K562 (cell line): ENCODE results near the gene KLK2. TPM values are rescaled to one million over a fixed set of nuclear protein-coding genes. Genes with fewer than 3 reads are reported as not detected.

Source experiments
- ATAC-seq: fragments of 200-7000 bp; cut with Tn5 transposase; 3 replicates; pipeline ENCODE4 v1.9.1; 2020; ENCODE audit warnings: moderate library complexity
- BruUV-seq: library from RNA; stranded (reverse); fragments of 400-500 nt; replicated peaks from 2 replicates; lab custom pipeline; 2021; lab: Mats Ljungman, UMichigan
- CTCF ChIA-PET: fragments of 300-600 bp; formaldehyde crosslinking; extraction: SDS; loops from one replicate; lab custom pipeline; 2021; ENCODE audit warnings: low intra/inter-chr PET ratio; lab: Yijun Ruan, JAX
- POLR2A ChIA-PET: fragments of 300-600, 350-650 bp; sonication (Branson Sonifier 250); formaldehyde crosslinking; extraction: SDS; loops from one replicate; lab custom pipeline; 2021; ENCODE audit warnings: antibody characterized with exemption, inconsistent platforms; lab: Yijun Ruan, JAX
- DNase-seq, 4 experiments: peaks; one replicate each; pipeline versions ENCODE4 v3.0.0 to v3.0.0-alpha.2; 2011 to 2018; ENCODE audit warnings: low spot score in 3 of 4, mixed read lengths in 3 of 4; ENCODE audit errors: extremely low read depth in 1 of 4
- FAIRE-seq: peaks from 2 replicates; lab custom pipeline; 2011; peaks lifted over from hg19 to GRCh38; lab: Jason Lieb, UNC
- H2AFZ ChIP-seq: 2 replicates; pipeline ENCODE4 v1.6.0; 2011; ENCODE audit warnings: low read depth, low read length, control low read depth, inconsistent platforms
- H3K27ac ChIP-seq: fragments of 200-600 bp; 3 replicates; pipeline ENCODE4 v1.8.0; 2011; ENCODE audit warnings: low read depth, mild to moderate bottlenecking, control low read depth, inconsistent platforms, low read length, moderate library complexity, mixed read lengths; ENCODE audit errors: extremely low read depth
- H3K27me3 ChIP-seq, 2 experiments: fragments of 300-600 bp in 1 of 2; 2 replicates in 1 of 2; 3 replicates in 1 of 2; pipeline versions ENCODE4 v1.6.0 to v1.8.0; 2011; ENCODE audit warnings: inconsistent platforms in 2 of 2, low read length in 2 of 2, mild to moderate bottlenecking in 1 of 2, mixed read lengths in 1 of 2, moderate library complexity in 1 of 2; ENCODE audit not compliant: control insufficient read depth in 2 of 2, insufficient read depth in 2 of 2
- H3K36me3 ChIP-seq: fragments of 300-600 bp; 3 replicates; pipeline ENCODE4 v1.8.0; 2011; ENCODE audit warnings: mild to moderate bottlenecking, low read length, inconsistent platforms; ENCODE audit not compliant: control insufficient read depth, insufficient read depth
- H3K4me1 ChIP-seq, 2 experiments: fragments of 200-600 bp in 1 of 2; replicated peaks in 1 of 2; 2 replicates in 1 of 2; 3 replicates in 1 of 2; pipeline versions ENCODE4 v1.5.1 to v1.8.0; 2011; ENCODE audit warnings: inconsistent platforms in 2 of 2, low read length in 2 of 2, mild to moderate bottlenecking in 1 of 2, mixed read lengths in 1 of 2, moderate library complexity in 1 of 2; ENCODE audit not compliant: control insufficient read depth in 2 of 2, insufficient read depth in 2 of 2
- H3K4me2 ChIP-seq: 2 replicates; pipeline ENCODE4 v1.6.1; 2011; ENCODE audit warnings: low read length, control low read depth, inconsistent platforms, mixed read lengths; ENCODE audit not compliant: insufficient read depth
- H3K4me3 ChIP-seq: fragments of 200-600 bp; sonication (generic), shearing (Covaris generic); 2 replicates; pipeline ENCODE4 v1.5.1; 2016; ENCODE audit warnings: control low read depth, inconsistent platforms
- H3K79me2 ChIP-seq: fragments of 200-600 bp; 3 replicates; pipeline ENCODE4 v1.8.0; 2011; ENCODE audit warnings: low read length, inconsistent platforms; ENCODE audit not compliant: control insufficient read depth, insufficient read depth
- H3K9ac ChIP-seq, 2 experiments: 2 replicates each; pipeline versions ENCODE4 v1.6.0 to v1.6.1; 2011; ENCODE audit warnings: low read depth in 2 of 2, low read length in 2 of 2, control low read depth in 1 of 2, inconsistent platforms in 1 of 2, mild to moderate bottlenecking in 1 of 2, mixed read lengths in 1 of 2; ENCODE audit not compliant: insufficient read depth in 1 of 2
- H3K9me1 ChIP-seq: one replicate; pipeline ENCODE4 v1.6.0; 2011; ENCODE audit warnings: inconsistent platforms, mild to moderate bottlenecking, low read length, moderate library complexity; ENCODE audit not compliant: control insufficient read depth, insufficient read depth
- H3K9me3 ChIP-seq: replicated peaks from 2 replicates; pipeline ENCODE4 v1.5.1; 2011; ENCODE audit warnings: low read depth, low read length, inconsistent platforms; ENCODE audit not compliant: control insufficient read depth, insufficient read depth
- H4K20me1 ChIP-seq: replicated peaks from 2 replicates; pipeline ENCODE4 v1.6.1; 2011; ENCODE audit warnings: low read length, inconsistent platforms, mixed read lengths; ENCODE audit not compliant: control insufficient read depth, insufficient read depth
- ATF7 ChIP-seq: fragments of 450-650 bp; IDR thresholded peaks from 2 replicates; pipeline ENCODE4 v1.7.1; 2014; ENCODE audit warnings: mild to moderate bottlenecking, moderate library complexity
- ELF1 ChIP-seq: fragments of 200-800 bp; sonication (Bioruptor generic); IDR thresholded peaks from 2 replicates; pipeline ENCODE4 v1.6.1; 2016; ENCODE audit warnings: missing genetic modification characterization, missing compliant biosample characterization
- GTF2B ChIP-seq: IDR thresholded peaks from 2 replicates; pipeline ENCODE4 v1.6.1; 2011; ENCODE audit not compliant: insufficient read length; ENCODE audit errors: extremely low read depth
- HOXB6 ChIP-seq: fragments of 250-450 bp; sonication (Bioruptor Pico); IDR thresholded peaks from 2 replicates; pipeline ENCODE4 v1.5.1; 2022; ENCODE audit warnings: mild to moderate bottlenecking, borderline replicate concordance
- MBD2 ChIP-seq: sonication (generic); IDR thresholded peaks from 2 replicates; pipeline ENCODE4 v1.6.1; 2016; ENCODE audit warnings: low read depth, borderline replicate concordance
- MEF2D ChIP-seq: conservative IDR thresholded peaks from 2 replicates; pipeline ENCODE4 v1.6.1; 2016; ENCODE audit warnings: low read depth, missing genetic modification characterization, missing compliant biosample characterization
- POU5F1 ChIP-seq: fragments of 150-350 bp; IDR thresholded peaks from 2 replicates; pipeline ENCODE4 v1.6.1; 2014; ENCODE audit warnings: borderline replicate concordance, low read length, low read depth, mild to moderate bottlenecking; ENCODE audit not compliant: partially characterized antibody
- SAFB ChIP-seq: fragments of 200-400 bp; formaldehyde crosslinking; IDR thresholded peaks from 2 replicates; pipeline ENCODE4 v1.6.1; 2017; ENCODE audit warnings: low read depth, low read length, borderline replicate concordance
- SRSF1 ChIP-seq: fragments of 200-400 bp; formaldehyde crosslinking; IDR thresholded peaks from 2 replicates; pipeline ENCODE4 v1.6.1; 2017; ENCODE audit warnings: mild to moderate bottlenecking, low read depth, low read length, moderate library complexity
- TAF1 ChIP-seq: IDR thresholded peaks from 2 replicates; pipeline ENCODE4 v1.6.1; 2011; ENCODE audit warnings: mild to moderate bottlenecking, low read length, moderate library complexity; ENCODE audit not compliant: insufficient read depth, control insufficient read depth, severe bottlenecking; ENCODE audit errors: extremely low read depth
- XRCC5 ChIP-seq: fragments of 200-400 bp; formaldehyde crosslinking; IDR thresholded peaks from 2 replicates; pipeline ENCODE4 v1.6.1; 2017; ENCODE audit warnings: low read depth, mild to moderate bottlenecking, low read length
- ZBTB1 ChIP-seq: sonication (generic); formaldehyde crosslinking; IDR thresholded peaks from 2 replicates; pipeline ENCODE4 v1.8.1; 2023; ENCODE audit warnings: missing genetic modification reagents, low read depth, mild to moderate bottlenecking, borderline replicate concordance
- ZBTB2 ChIP-seq: fragments of 450-650 bp; IDR thresholded peaks from 2 replicates; pipeline ENCODE4 v1.6.1; 2016; ENCODE audit warnings: antibody characterized with exemption
- ZFPM2 ChIP-seq: fragments of 250-450 bp; sonication (Bioruptor Pico); IDR thresholded peaks from 2 replicates; pipeline ENCODE4 v1.5.1; 2022; ENCODE audit warnings: mild to moderate bottlenecking
- ZNF143 ChIP-seq: sonication (generic); formaldehyde crosslinking; IDR thresholded peaks from 2 replicates; pipeline ENCODE4 v1.9.0; 2022; ENCODE audit warnings: mild to moderate bottlenecking, missing genetic modification reagents
- WGBS: fragments of 100-300 bp; shearing (Covaris generic); methylation state at CpG from one replicate; pipeline ENCODE4 v1.1.6; 2016; ENCODE audit warnings: low coverage, mixed read lengths; ENCODE audit not compliant: insufficient coverage; ENCODE audit errors: missing lambda C conversion rate; 5-methylcytosine and 5-hydroxymethylcytosine counted together
- in situ Hi-C: fragments of 300-500 bp; cut with MboI; formaldehyde crosslinking; loops from 4 replicates; pipeline ENCODE4 v1.15.0; 2018; ENCODE audit warnings: inconsistent platforms, mixed read lengths
- intact Hi-C: fragments of 100-400 bp; cut with micrococcal nuclease; formaldehyde crosslinking; loops from 2 replicates; pipeline ENCODE4 v1.14.2; 2022
- polyA plus RNA-seq, 8 experiments: library from polyadenylated mRNA; depleted of rRNA in 4 of 8; stranded (reverse) in 5 of 8; unstranded in 3 of 8; fragments of >200 nt; fragmentation: Nextera tagmentation in 2 of 8; fragmentation: Illumina TruSeq in 1 of 8; extraction: Ambion mirVana in 2 of 8; extraction: Trizol in 1 of 8; gene quantifications; 2 replicates each; pipeline versions ENCODE4 v1.2.1 to v1.2.3, GENCODE V29; 2011 to 2014; ENCODE audit warnings: inconsistent platforms in 1 of 8, missing spikeins in 1 of 8
- total RNA-seq, 7 experiments: library from RNA; depleted of rRNA in 6 of 7; stranded (reverse); fragments of >200 nt in 6 of 7; fragmentation: Illumina TruSeq in 2 of 7; extraction: Trizol in 2 of 7; gene quantifications; 2 replicates each; pipeline versions ENCODE4 v1.2.1 to v1.2.3, GENCODE V29; 2011 to 2021; ENCODE audit warnings: low replicate concordance in 1 of 7
- TF ChIP-seq, protein P1 (sequence below): sonication (generic); formaldehyde crosslinking; IDR thresholded peaks from 2 replicates; pipeline ENCODE4 v1.8.0; 2022; ENCODE audit warnings: mild to moderate bottlenecking, missing genetic modification reagents

KLK2 gene
- total and polyA plus RNA-seq, 9 of the 15 experiments (the other 6 are each of a cell fraction or from before 2014, with no cell fraction given), result 0.11 to 0.47 (median 0.23) TPM; not detected in 1

DNA sequence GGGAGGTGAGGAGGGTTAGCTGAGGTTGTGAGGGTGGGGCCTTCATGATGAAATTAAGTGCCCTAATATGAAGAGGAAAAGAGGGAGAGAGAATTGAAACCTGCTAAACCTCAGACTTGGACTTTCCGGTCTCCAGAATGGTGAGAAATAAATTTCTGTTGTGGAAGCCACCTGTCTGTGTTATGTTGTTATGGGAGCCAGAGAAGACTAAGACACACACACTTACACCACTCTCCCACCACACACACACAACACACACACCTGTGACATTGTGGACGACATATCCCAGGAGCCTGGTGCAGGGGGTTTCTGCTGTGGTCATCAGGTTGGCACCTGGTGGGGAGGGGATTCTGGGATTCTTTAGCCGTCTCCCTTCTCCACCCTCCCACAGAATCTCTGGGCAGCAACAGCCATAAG, 24.0 kb downstream of the KLK2 start (continued):
- no peak for TF ChIP-seq ZNF143

DNA sequence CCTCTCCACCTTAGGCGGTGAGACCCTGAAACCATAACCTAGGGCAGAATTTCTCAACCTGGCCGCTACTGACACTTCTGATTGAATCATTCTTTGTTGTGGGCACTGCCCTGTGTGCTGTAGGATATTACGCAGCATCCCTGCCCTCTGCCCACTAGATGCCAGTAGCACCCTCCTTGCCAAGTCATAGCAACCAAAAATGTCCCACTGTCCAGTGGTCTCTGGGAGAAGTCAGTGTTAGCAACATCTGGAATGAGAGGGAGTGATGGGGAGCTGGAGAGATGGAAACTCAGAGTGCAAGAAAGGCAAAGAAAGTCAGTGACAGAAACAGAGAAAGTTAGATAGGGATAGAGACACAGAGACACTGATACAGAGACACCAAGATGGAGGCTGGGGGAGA, 24.4 kb downstream of the KLK2 start:
- no TSS peak for BruUV-seq
- TF ChIP-seq SRSF1 (no peak), TAF1 (no peak), HOXB6 (CRISPR knock-in tag) (no peak), GTF2B (no peak), ZBTB1 (no peak), ZFPM2 (CRISPR knock-in tag) (no peak), ZBTB2 (no peak), XRCC5 (no peak), SAFB (no peak), POU5F1 (no peak), MBD2 (no peak), ELF1 (tag) (no peak), MEF2D (tag) (no peak), ATF7 (no peak)
- TF ChIP-seq, protein P1, sequence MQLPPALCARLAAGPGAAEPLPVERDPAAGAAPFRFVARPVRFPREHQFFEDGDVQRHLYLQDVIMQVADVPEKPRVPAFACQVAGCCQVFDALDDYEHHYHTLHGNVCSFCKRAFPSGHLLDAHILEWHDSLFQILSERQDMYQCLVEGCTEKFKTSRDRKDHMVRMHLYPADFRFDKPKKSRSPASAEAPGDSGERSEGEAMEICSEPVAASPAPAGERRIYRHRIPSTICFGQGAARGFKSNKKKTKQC (CRISPR knock-in tag), result no peak
- Histone ChIP-seq H3K36me3 (no peaks in the 10 kb centered on the region), H3K27ac (no peak overlapping the region), H3K9me3 (0 out of 2 replicates have a peak, but pooled peaks cover 3% of the 10 kb centered on the region), H3K9ac (no peak overlapping the region; a peak in 1 of 4 replicates), H3K4me1 (peaks cover 0 to 11% of the 10 kb centered on the region in 2 experiments; a peak in 3 of 5 replicates), H3K27me3 (peaks cover 0 to 11% of the 10 kb centered on the region in 2 experiments; a peak in 2 of 5 replicates), H3K9me1 (peaks cover 4% of the 10 kb centered on the region), H3K4me3 (no peak overlapping the region), H3K4me2 (no peak overlapping the region), H2AFZ (no peak overlapping the region), H3K79me2 (no peaks in the 10 kb centered on the region), H4K20me1 (no peaks in the 10 kb centered on the region)
- DNase-seq, result no peak
- in situ Hi-C loops, result no loop called here
- ChIA-PET POLR2A (no interaction called here), CTCF (no interaction called here)
- FAIRE-seq, result no peak
- intact Hi-C loops, result no loop called here
- ATAC-seq, result no peak
- WGBS, result 21% methylated on average over 3 of the region's 3 CpGs
